Left lung (tissue), 10 donors: ENCODE results near the gene FTHL17. TPM values are rescaled to one million over a fixed set of nuclear protein-coding genes. Genes with fewer than 3 reads are reported as not detected.

Experiments
- ATAC-seq: fragments of 200-7000 bp; cut with Tn5 transposase; one replicate; pipeline ENCODE4 v1.9.1; 2020; ENCODE audit warnings: moderate library complexity
- DNase-seq, 4 donors: peaks; one replicate each; pipeline ENCODE4 v3.0.0-alpha.2; 2013 to 2020
- H3K27ac ChIP-seq, 2 donors: fragments of 200-600 bp; sonication (generic) in 1 of 2; one replicate each; pipeline versions ENCODE4 v1.5.0 to v1.8.0; 2020 to 2021
- H3K27me3 ChIP-seq, 2 donors: fragments of 200-600 bp; sonication (generic) in 1 of 2; one replicate each; pipeline versions ENCODE4 v1.5.0 to v1.8.0; 2020 to 2021
- H3K36me3 ChIP-seq, 2 donors: fragments of 200-600 bp; sonication (generic) in 1 of 2; one replicate each; pipeline versions ENCODE4 v1.5.0 to v1.8.0; 2020 to 2021
- H3K4me1 ChIP-seq, 2 donors: fragments of 200-600 bp; one replicate each; pipeline ENCODE4 v1.8.0; 2021
- H3K4me3 ChIP-seq, 2 donors: fragments of 200-600 bp; sonication (generic) in 1 of 2; one replicate each; pipeline versions ENCODE4 v1.5.0 to v1.8.0; 2020 to 2021; ENCODE audit warnings: mild to moderate bottlenecking in 1 of 2
- H3K9me3 ChIP-seq, 2 donors: fragments of 200-600 bp; sonication (generic) in 1 of 2; one replicate each; pipeline versions ENCODE4 v1.5.0 to v1.8.0; 2020 to 2021
- intact Hi-C, 2 donors: fragments of 100-400 bp; cut with DNase I; formaldehyde crosslinking; loops; one replicate each; pipeline versions ENCODE4 v1.11.2 to v1.14.2; 2022
- polyA plus RNA-seq, 6 donors: library from polyadenylated mRNA; unstranded; fragments of 120-200 nt; gene quantifications; one replicate each; pipeline ENCODE4 v1.2.1, GENCODE V29; 2013; ENCODE audit not compliant: insufficient read length in 6 of 6
- total RNA-seq, 2 donors: library from RNA; stranded (reverse); fragmentation: NEBNext Ultra II Directional; extraction: Animal tissue kit (Norgen Biotek cat#: 25700); gene quantifications; one replicate each; pipeline ENCODE4 v1.2.1, GENCODE V29; 2021
- TF ChIP-seq, protein P1 (sequence below), 2 donors: fragments of 200-600 bp; sonication (generic) in 1 of 2; IDR thresholded peaks; one replicate each; pipeline versions ENCODE4 v1.5.0 to v1.8.0; 2021; ENCODE audit warnings: antibody characterized with exemption in 2 of 2
- donor health status: DM: no; HTN: yes; CAD: no.
- donor health status: DM: no; HTN: no; CAD: no.

The FTHL17 gene
- total and polyA plus RNA-seq, 8 donors: not detected

- H3K27me3 ChIP-seq: no peaks in the 10 kb centered on the region
- H3K4me1 ChIP-seq: no peaks in the 10 kb centered on the region
- no peak for DNase-seq
- TF ChIP-seq, protein P1, sequence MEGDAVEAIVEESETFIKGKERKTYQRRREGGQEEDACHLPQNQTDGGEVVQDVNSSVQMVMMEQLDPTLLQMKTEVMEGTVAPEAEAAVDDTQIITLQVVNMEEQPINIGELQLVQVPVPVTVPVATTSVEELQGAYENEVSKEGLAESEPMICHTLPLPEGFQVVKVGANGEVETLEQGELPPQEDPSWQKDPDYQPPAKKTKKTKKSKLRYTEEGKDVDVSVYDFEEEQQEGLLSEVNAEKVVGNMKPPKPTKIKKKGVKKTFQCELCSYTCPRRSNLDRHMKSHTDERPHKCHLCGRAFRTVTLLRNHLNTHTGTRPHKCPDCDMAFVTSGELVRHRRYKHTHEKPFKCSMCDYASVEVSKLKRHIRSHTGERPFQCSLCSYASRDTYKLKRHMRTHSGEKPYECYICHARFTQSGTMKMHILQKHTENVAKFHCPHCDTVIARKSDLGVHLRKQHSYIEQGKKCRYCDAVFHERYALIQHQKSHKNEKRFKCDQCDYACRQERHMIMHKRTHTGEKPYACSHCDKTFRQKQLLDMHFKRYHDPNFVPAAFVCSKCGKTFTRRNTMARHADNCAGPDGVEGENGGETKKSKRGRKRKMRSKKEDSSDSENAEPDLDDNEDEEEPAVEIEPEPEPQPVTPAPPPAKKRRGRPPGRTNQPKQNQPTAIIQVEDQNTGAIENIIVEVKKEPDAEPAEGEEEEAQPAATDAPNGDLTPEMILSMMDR (IDR thresholded peaks at IDR 0.05): no peak
- no peaks in the 10 kb centered on the region for H3K9me3 ChIP-seq
- intact Hi-C loops: no loop called here
- H3K27ac ChIP-seq: no peak overlapping the region
- no peak overlapping the region for H3K4me3 ChIP-seq
- no peak for ATAC-seq
- no peaks in the 10 kb centered on the region for H3K36me3 ChIP-seq
Observed at GRCh38 chrX:31092476-31092875, 20.6 kb upstream of the FTHL17 start.

GRCh38 chrX:31091819-31092218 lies 20.0 kb upstream of the FTHL17 start:
- TF ChIP-seq, protein P1 (IDR thresholded peaks at IDR 0.05): no peak
- Histone ChIP-seq H3K4me3 (no peak overlapping the region), H3K9me3 (no peaks in the 10 kb centered on the region), H3K27ac (no peak overlapping the region), H3K27me3 (no peaks in the 10 kb centered on the region), H3K4me1 (no peaks in the 10 kb centered on the region), H3K36me3 (no peaks in the 10 kb centered on the region)
- DNase-seq: no peak
- intact Hi-C loops: no loop called here
- ATAC-seq: no peak

DNA sequence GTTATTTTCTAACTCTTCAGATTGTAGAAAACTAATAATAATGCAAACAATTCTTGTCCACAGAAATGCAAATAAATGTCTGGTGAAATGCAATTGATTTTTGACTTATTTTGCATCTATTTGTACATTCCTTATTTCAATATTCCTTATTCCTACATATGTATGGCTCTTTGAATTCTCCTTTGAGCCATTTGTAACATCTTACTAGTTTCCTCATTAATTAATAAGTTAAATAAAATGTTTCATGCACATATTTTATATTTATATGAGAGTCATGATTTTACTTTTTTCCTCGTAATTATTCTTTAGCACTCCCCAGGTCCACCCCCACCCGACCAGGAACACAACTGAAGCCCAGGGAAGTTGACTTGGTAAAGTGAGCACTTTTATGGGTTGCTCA lies 2.7 kb upstream of the FTHL17 start:
- H3K4me3 ChIP-seq: no peak overlapping the region
- ATAC-seq (no peak), DNase-seq (no peak)
- no peaks in the 10 kb centered on the region for H3K9me3 ChIP-seq
- intact Hi-C loops: no loop called here
- TF ChIP-seq, protein P1 (IDR thresholded peaks at IDR 0.05): no peak
- H3K27ac ChIP-seq: no peak overlapping the region
- H3K27me3 ChIP-seq: no peaks in the 10 kb centered on the region
- H3K36me3 ChIP-seq: no peaks in the 10 kb centered on the region
- H3K4me1 ChIP-seq: no peaks in the 10 kb centered on the region

DNA sequence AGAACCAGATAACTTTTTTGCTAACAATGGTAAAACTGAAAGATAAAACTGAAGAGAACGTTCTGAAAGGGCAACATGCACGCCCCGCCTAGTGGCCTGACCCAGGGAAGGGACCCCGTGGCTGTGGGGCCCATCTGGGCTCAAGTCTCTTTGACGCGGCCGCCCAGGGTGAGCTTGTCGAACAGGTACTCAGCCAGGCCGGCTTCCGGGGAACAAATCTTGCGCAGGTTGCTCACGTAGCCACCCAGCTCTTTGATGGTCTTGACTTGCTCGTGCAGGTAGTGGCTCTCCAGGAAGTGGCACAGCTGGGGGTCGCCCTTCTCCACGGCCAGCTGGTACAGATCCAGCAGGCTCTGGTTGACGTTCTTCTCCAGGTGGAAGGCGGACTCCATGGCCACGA lies 579 bp downstream of the FTHL17 start:
- no peaks in the 10 kb centered on the region for H3K36me3 ChIP-seq
- TF ChIP-seq, protein P1 (IDR thresholded peaks at IDR 0.05): no peak
- no peaks in the 10 kb centered on the region for H3K4me1 ChIP-seq
- no peak overlapping the region for H3K4me3 ChIP-seq
- H3K27me3 ChIP-seq: no peaks in the 10 kb centered on the region
- ATAC-seq: no peak
- peak in 1 of 4 donors; percentile 42 for DNase-seq
- intact Hi-C loops: no loop called here
- no peaks in the 10 kb centered on the region for H3K9me3 ChIP-seq
- no peak overlapping the region for H3K27ac ChIP-seq

- peak; percentile 60 for ATAC-seq
- Histone ChIP-seq H3K4me3 (no peak overlapping the region), H3K4me1 (no peaks in the 10 kb centered on the region), H3K27ac (no peak overlapping the region), H3K36me3 (no peaks in the 10 kb centered on the region), H3K9me3 (no peaks in the 10 kb centered on the region), H3K27me3 (no peaks in the 10 kb centered on the region)
- DNase-seq: no peak
- TF ChIP-seq, protein P1 (IDR thresholded peaks at IDR 0.05): no peak
- intact Hi-C loops: no loop called here
Observed at GRCh38 chrX:31070057-31070468, 1.8 kb downstream of the FTHL17 start.
